HTERT RPE-1 (cell line): ENCODE measurements around the gene CEACAM1.
"Not testable (repeated sequence)": the region's sequence is repeated elsewhere in the genome, so short reads cannot be mapped to it uniquely, and the experiment has no call there.

ENCODE experiments used
- in situ Hi-C: fragments of 300-500 bp; cut with MboI; formaldehyde crosslinking; loops from 4 replicates; pipeline ENCODE4 v1.14.3; 2020; ENCODE audit warnings: low sequenced_read_pairs

Gene CEACAM1

GRCh38 chr19:42512743-42513304 lies 15.5 kb downstream of the CEACAM1 start:
- in situ Hi-C loops, result no loop called here

- in situ Hi-C loops, result no loop called here
These were observed 16.1 kb downstream of the CEACAM1 start for GRCh38 chr19:42512130-42512636.

GRCh38 chr19:42511340-42511739 lies 16.9 kb downstream of the CEACAM1 start:
- in situ Hi-C loops, result no loop called here

GRCh38 chr19:42508892-42509444 lies 19.3 kb downstream of the CEACAM1 start:
- in situ Hi-C loops, result no loop called here

GRCh38 chr19:42505066-42505465 lies 23.2 kb downstream of the CEACAM1 start:
- in situ Hi-C loops, result no loop called here

GRCh38 chr19:42501733-42502132 lies 26.5 kb downstream of the CEACAM1 start:
- in situ Hi-C loops, result no loop called here

- in situ Hi-C loops, result not testable (repeated sequence)
These were observed 27.0 kb downstream of the CEACAM1 start for GRCh38 chr19:42501243-42501642.

- in situ Hi-C loops, result no loop called here
These were observed 30.0 kb downstream of the CEACAM1 start for GRCh38 chr19:42498169-42498757.

- in situ Hi-C loops, result no loop called here
These were observed 30.7 kb downstream of the CEACAM1 start for GRCh38 chr19:42497492-42498168.

GRCh38 chr19:42496460-42497133 lies 31.7 kb downstream of the CEACAM1 start:
- in situ Hi-C loops, result no loop called here

- in situ Hi-C loops, result no loop called here
These were observed 32.6 kb downstream of the CEACAM1 start for GRCh38 chr19:42495663-42496062.

GRCh38 chr19:42494321-42494720 lies 34.0 kb downstream of the CEACAM1 start:
- in situ Hi-C loops, result no loop called here

GRCh38 chr19:42488783-42489521 lies 39.3 kb downstream of the CEACAM1 start:
- in situ Hi-C loops, result no loop called here

GRCh38 chr19:42487798-42488178 lies 40.5 kb downstream of the CEACAM1 start:
- in situ Hi-C loops, result no loop called here

- in situ Hi-C loops, result no loop called here
These were observed 41.1 kb downstream of the CEACAM1 start for GRCh38 chr19:42487032-42487797.

GRCh38 chr19:42485036-42485435 lies 43.2 kb downstream of the CEACAM1 start:
- in situ Hi-C loops, result not testable (repeated sequence)

GRCh38 chr19:42480335-42481095 lies 47.8 kb downstream of the CEACAM1 start:
- in situ Hi-C loops, result no loop called here

- in situ Hi-C loops, result no loop called here
These were observed 48.5 kb downstream of the CEACAM1 start for GRCh38 chr19:42479736-42480135.

GRCh38 chr19:42478765-42479311 lies 49.4 kb downstream of the CEACAM1 start:
- in situ Hi-C loops, result no loop called here
